GM10248 (cell line): Measurements from ENCODE around the gene NIF3L1.
"Not testable (repeated sequence)": the region's sequence is repeated elsewhere in the genome, so short reads cannot be mapped to it uniquely, and the experiment has no call there.

Experiments used
- CTCF ChIA-PET: fragments of 300-600 bp; sonication (Branson Sonifier 250); formaldehyde crosslinking; extraction: SDS; loops from one replicate; lab custom pipeline; 2021; ENCODE audit warnings: antibody characterized with exemption; lab: Yijun Ruan, JAX
- POLR2A ChIA-PET: fragments of 350-650 bp; sonication (Branson Sonifier 250); formaldehyde crosslinking; extraction: SDS; loops from one replicate; lab custom pipeline; 2020; ENCODE audit warnings: antibody characterized with exemption; lab: Yijun Ruan, JAX
- DNase-seq: peaks from one replicate; pipeline ENCODE4 v3.0.0; 2012; ENCODE audit errors: extremely low spot score
- TF ChIP-seq, protein P1 (sequence below): IDR thresholded peaks from 2 replicates; pipeline ENCODE4 v1.5.1; 2012; ENCODE audit warnings: mild to moderate bottlenecking, low read depth; ENCODE audit errors: extremely low read depth, missing control alignments, control extremely low read depth

NIF3L1 gene

DNA sequence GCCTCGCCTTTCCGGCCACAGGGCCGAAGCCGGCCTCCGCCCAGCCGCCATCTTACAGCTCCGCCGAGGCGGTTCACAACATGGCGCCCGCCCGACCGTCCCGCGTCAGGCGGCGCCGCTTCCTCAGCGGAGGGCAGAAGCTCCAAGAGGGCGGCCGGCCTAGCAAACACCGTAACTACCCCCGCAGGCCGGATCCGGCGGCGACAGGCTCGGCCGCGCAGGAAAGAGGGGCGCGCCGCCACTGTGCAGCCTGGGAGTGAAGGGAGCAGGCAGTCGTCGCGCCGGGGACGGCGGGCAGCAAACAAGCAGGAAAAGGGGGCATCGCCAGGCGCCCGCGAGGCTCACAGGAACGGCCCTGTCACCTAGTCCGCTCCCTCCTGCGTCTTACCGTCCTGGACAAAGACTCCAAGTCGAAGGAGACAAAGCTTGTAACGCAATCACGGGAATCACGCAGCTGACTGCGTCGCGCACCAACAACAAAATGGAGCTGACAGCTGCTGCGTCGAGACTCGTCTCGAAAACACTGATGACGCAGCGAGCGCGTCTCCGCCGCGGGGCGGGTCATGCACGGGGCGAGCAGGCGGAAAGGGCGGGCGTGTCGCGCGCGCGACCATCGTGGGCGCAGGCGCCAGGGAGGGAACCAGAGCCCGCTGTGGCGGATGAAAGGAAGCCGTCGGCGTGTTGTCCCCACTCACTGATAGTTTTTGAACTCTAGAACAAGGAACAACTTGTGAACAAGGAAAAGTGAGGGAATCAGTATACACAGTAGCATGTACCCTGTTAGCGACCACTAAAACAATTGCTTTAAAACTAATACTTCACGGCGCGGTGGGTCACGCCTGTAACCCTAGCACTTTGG lies 24.8 kb upstream of the NIF3L1 start, which contains the start of gene CLK1:
Gene CLK1, minus strand, starts transcription at position 483 of the 859 bp plus-strand sequence. CDS start 2,796 bp downstream, outside the sequence.
- DNase-seq = peak; percentile 96
- POLR2A ChIA-PET = interaction anchor here (0.5 to 2.0 kb wide), 19 partner anchors 9 to 916 kb away, joined by 3 to 23 read pairs (median 5); partner anchors contain the start of genes ALS2, NIF3L1 and PPIL3
- CTCF ChIA-PET = interaction anchor here (1.3 to 2.0 kb wide), 3 partner anchors 12 to 368 kb away, joined by 3 to 7 read pairs (median 3); no protein-coding TSS in a partner anchor
- TF ChIP-seq, protein P1, sequence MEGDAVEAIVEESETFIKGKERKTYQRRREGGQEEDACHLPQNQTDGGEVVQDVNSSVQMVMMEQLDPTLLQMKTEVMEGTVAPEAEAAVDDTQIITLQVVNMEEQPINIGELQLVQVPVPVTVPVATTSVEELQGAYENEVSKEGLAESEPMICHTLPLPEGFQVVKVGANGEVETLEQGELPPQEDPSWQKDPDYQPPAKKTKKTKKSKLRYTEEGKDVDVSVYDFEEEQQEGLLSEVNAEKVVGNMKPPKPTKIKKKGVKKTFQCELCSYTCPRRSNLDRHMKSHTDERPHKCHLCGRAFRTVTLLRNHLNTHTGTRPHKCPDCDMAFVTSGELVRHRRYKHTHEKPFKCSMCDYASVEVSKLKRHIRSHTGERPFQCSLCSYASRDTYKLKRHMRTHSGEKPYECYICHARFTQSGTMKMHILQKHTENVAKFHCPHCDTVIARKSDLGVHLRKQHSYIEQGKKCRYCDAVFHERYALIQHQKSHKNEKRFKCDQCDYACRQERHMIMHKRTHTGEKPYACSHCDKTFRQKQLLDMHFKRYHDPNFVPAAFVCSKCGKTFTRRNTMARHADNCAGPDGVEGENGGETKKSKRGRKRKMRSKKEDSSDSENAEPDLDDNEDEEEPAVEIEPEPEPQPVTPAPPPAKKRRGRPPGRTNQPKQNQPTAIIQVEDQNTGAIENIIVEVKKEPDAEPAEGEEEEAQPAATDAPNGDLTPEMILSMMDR = no peak

DNA sequence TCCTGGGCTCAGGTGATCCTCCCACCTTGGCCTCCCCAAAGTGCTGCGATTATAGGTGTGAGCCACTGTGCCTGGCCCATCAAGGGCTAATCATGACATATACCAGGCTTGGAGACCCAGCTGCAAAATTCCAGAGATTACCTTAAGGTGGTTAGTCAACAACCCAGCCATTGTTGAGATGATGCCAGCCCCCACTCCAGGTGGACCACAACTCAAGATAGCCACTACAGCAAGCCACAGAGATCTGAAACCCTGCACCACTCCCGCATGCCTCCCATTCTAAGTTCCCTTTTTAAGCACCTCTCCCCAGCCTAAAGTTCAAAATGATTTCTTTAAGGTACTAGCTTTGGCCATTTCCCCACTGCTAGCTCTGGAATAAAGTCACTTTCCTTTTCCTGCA lies 20.2 kb upstream of the NIF3L1 start:
- no peak for DNase-seq
- ChIA-PET CTCF (interaction anchor here (0.6 kb wide), 1 partner anchor 9 kb away, joined by 3 read pairs; no protein-coding TSS in a partner anchor), POLR2A (no interaction called here)
- TF ChIP-seq, protein P1 = no peak

DNA sequence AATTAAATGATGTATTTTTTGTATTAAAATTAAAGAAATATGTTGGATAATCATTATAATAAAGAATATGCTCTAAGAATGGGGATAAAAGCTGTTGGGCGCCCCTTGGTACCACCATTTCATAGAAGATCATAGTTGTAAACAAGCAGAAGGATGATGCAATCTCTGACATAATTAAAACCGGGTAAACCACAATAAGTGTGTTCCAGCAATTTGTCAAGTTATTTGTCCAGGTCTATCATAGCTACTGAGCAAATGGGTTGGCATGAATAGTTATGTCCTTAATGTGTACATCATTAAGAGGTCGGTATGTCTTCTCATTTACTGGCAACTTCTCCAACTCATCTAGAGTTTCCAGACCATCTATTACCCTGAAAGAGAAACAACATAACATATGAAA lies 18.0 kb upstream of the NIF3L1 start:
- no peak for DNase-seq
- TF ChIP-seq, protein P1 = no peak
- ChIA-PET POLR2A (no interaction called here), CTCF (no interaction called here)

DNA sequence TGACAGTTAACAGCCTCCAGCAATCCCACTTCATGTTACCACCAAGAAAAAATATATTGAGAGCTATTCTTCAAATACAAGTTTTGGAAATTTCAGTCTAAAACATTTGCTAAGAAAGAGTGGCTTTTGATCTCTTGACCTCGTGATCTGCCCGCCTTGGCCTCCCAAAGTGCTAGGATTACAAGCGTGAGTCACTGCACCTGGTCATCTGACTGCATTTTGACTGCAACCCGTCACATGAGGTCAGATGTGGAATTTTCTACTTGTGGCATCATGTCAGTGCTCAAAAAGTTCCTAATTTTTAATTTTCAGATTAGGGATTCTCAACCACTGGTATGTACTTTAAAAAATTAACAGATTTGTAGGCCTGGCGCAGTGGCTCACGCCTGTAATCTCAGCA lies 15.6 kb upstream of the NIF3L1 start:
- ChIA-PET CTCF (no interaction called here), POLR2A (no interaction called here)
- no peak for DNase-seq
- TF ChIP-seq, protein P1 = no peak

DNA sequence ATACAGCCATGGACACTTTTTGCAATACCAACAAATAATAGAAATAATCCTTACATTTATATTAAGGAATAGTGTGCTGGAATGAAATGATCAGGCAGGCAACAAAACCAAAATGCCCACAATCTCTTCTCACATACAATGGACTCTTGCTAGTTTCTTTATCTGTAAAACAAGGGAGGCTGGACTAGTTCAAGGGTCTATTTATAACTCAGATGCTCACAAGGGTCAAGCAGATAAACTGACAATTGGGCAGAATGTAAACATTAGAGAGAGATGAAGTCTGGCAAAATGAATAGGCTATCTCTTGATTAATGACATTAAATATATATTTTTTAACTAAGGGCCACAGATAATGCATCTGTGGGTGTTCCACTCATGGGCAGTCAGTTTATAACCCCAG lies 11.7 kb upstream of the NIF3L1 start:
- DNase-seq = no peak
- TF ChIP-seq, protein P1 = no peak
- ChIA-PET POLR2A (interaction anchor here (1.6 kb wide), 1 partner anchor 13 kb away, joined by 5 read pairs; the partner anchor contains the start of gene CLK1), CTCF (interaction anchor here (1.0 to 3.4 kb wide), 5 partner anchors 8 to 300 kb away, joined by 3 to 10 read pairs (median 3); no protein-coding TSS in a partner anchor)

DNA sequence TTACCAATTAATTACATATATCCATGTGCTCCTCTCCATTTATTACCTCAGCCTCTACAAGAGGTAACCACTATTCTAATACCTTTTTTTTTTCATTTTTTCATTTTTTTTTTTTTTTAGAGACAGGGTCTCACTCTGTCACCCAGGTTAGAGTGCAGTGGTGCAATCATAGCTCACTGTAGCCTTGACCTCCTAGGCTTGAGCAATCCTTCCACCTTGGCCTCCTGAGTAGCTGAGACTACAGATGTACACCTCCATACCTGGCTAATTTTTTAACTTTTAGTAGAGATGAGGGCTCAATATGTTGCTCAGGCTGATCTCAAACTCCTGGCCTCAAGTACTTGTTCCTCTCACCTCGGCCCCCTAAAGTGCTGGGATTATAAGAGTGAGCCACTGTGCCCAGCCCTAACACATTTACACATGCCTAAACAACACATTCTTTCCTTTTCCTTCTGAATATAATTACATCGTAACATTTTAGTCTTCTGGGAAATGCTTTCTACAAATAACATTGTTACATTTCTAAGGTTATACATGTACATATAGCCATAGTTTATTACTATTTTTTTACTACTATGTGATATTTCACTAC lies 10.8 kb upstream of the NIF3L1 start:
- ChIA-PET POLR2A (interaction anchor here (0.5 to 1.6 kb wide), 2 partner anchors 14 to 1614 kb away, joined by 5 to 8 read pairs; partner anchors contain the start of gene CLK1), CTCF (interaction anchor here (1.0 to 3.4 kb wide), 5 partner anchors 9 to 299 kb away, joined by 3 to 10 read pairs (median 3); no protein-coding TSS in a partner anchor)
- TF ChIP-seq, protein P1 = no peak
- DNase-seq = no peak

DNA sequence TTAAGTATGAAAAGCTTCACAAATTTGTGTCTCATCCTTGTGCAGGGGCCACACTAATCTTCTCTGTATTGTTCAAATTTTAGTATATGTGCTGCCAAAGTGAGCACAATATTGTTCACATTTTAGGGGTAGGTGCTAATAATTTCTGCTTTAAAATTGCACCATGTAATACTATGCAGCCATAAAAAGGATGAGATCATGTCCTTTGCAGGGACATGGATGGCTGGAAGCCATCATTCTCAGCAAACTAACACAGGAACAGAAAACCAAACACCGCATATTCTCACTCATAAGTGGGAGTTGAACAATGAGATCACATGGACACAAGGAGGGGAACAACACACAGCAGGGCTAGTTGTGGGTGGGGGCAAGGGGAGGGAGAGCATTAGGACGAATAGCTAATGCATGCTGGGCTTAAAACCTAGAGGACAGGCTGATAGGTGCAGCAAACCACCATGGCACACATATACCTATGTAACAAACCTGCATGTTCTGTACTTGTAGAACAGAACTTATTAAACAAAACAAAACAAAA lies 7.4 kb upstream of the NIF3L1 start:
- POLR2A ChIA-PET = interaction anchor here (1.0 kb wide), 1 partner anchor 18 kb away, joined by 3 read pairs; the partner anchor contains the start of gene CLK1
- CTCF ChIA-PET, DNase-seq: not testable (repeated sequence)
